Common myeloid progenitor, CD34-positive (primary cell): ENCODE measurements around the gene B4GALT6.

Source experiments
- CTCF ChIA-PET: fragments of 350-600 bp; sonication (Branson Sonifier 250); formaldehyde crosslinking; loops from one replicate; lab custom pipeline; 2021; ENCODE audit warnings: antibody characterized with exemption; lab: Charles Lee
- POLR2A ChIA-PET: fragments of 350-600 bp; sonication (Branson Sonifier 250); formaldehyde crosslinking; loops from one replicate; lab custom pipeline; 2021; ENCODE audit warnings: antibody characterized with exemption; lab: Charles Lee
- DNase-seq, 3 donors: peaks; one replicate each; pipeline versions ENCODE4 v3.0.0 to v3.0.0-alpha.2; 2013
- H3K27ac ChIP-seq, 2 experiments: 1 replicate in 1 of 2; 2 replicates in 1 of 2; pipeline ENCODE4 v1.7.0; 2013; ENCODE audit warnings: inconsistent platforms in 2 of 2, low read length in 2 of 2, mild to moderate bottlenecking in 2 of 2, low read depth in 1 of 2, moderate library complexity in 1 of 2; ENCODE audit not compliant: severe bottlenecking in 2 of 2, insufficient read depth in 1 of 2, poor library complexity in 1 of 2
- H3K27me3 ChIP-seq, 5 experiments: replicated peaks in 2 of 5; 1 replicate in 3 of 5; 2 replicates in 2 of 5; pipeline versions ENCODE4 v1.6.1 to v1.7.0; 2013; ENCODE audit warnings: low read length in 4 of 5, mild to moderate bottlenecking in 2 of 5, moderate library complexity in 2 of 5, inconsistent platforms in 1 of 5; ENCODE audit not compliant: insufficient read depth in 5 of 5, control insufficient read depth in 4 of 5
- H3K36me3 ChIP-seq, 4 experiments: 1 replicate in 2 of 4; 2 replicates in 2 of 4; pipeline versions ENCODE4 v1.6.1 to v1.7.0; 2013; ENCODE audit warnings: low read length in 3 of 4, control low read depth in 1 of 4, mild to moderate bottlenecking in 1 of 4; ENCODE audit not compliant: control insufficient read depth in 4 of 4, insufficient read depth in 4 of 4
- H3K4me1 ChIP-seq, 4 experiments: 1 replicate in 3 of 4; 2 replicates in 1 of 4; pipeline versions ENCODE4 v1.6.1 to v1.7.1; 2013; ENCODE audit warnings: low read length in 3 of 4, mild to moderate bottlenecking in 3 of 4, control low read depth in 1 of 4, inconsistent platforms in 1 of 4, moderate library complexity in 1 of 4; ENCODE audit not compliant: control insufficient read depth in 4 of 4, insufficient read depth in 4 of 4; ENCODE audit errors: control extremely low read depth in 1 of 4
- H3K4me3 ChIP-seq, 7 experiments: 1 replicate in 4 of 7; 2 replicates in 3 of 7; pipeline versions ENCODE4 v1.5.1 to v1.7.0; 2013; ENCODE audit warnings: mild to moderate bottlenecking in 7 of 7, low read length in 6 of 7, moderate library complexity in 6 of 7, inconsistent platforms in 2 of 7, low read depth in 2 of 7, control low read depth in 1 of 7; ENCODE audit not compliant: insufficient read depth in 4 of 7, control insufficient read depth in 1 of 7; ENCODE audit errors: extremely low read depth in 1 of 7
- H3K9me3 ChIP-seq, 5 experiments: 1 replicate in 4 of 5; 2 replicates in 1 of 5; pipeline versions ENCODE4 v1.6.1 to v1.7.1; 2013; ENCODE audit warnings: low read length in 4 of 5, mild to moderate bottlenecking in 2 of 5, inconsistent platforms in 1 of 5, low read depth in 1 of 5, moderate library complexity in 1 of 5; ENCODE audit not compliant: control insufficient read depth in 4 of 5, insufficient read depth in 2 of 5; ENCODE audit errors: control extremely low read depth in 1 of 5
- WGBS: methylation state at CpG from one replicate; pipeline ENCODE4 v1.1.5; 2013; ENCODE audit not compliant: insufficient coverage; 5-methylcytosine and 5-hydroxymethylcytosine counted together

The B4GALT6 gene

DNA sequence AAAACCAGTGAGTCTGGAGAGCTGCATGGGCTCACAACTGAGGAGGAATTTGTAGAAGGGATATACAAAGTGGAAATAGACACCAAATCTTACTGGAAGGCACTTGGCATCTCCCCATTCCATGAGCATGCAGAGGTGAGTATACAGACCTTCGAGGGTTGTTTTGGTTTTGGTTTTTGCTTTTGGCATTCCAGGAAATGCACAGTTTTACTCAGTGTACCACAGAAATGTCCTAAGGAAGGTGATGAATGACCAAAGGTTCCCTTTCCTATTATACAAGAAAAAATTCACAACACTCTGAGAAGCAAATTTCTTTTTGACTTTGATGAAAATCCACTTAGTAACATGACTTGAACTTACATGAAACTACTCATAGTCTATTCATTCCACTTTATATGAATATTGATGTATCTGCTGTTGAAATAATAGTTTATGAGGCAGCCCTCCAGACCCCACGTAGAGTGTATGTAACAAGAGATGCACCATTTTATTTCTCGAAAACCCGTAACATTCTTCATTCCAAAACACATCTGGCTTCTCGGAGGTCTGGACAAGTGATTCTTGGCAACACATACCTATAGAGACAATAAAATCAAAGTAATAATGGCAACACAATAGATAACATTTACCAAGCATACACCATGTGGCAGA is 89.1 kb downstream of the B4GALT6 start:
- no peak overlapping the region for H3K4me3 ChIP-seq
- 90% methylated on average over 3 of the region's 5 CpGs for WGBS
- H3K4me1 ChIP-seq, result peaks cover 0 to 4% (median 2%) of the 10 kb centered on the region in 4 experiments
- DNase-seq, result no peak
- no peak overlapping the region for H3K27ac ChIP-seq
- H3K36me3 ChIP-seq, result no peaks in the 10 kb centered on the region
- no peaks in the 10 kb centered on the region for H3K27me3 ChIP-seq
- no peaks in the 10 kb centered on the region for H3K9me3 ChIP-seq
- CTCF ChIA-PET, result interaction anchor here (1.2 kb wide), 1 partner anchor 11 kb away, joined by 4 read pairs; no protein-coding TSS in a partner anchor
- POLR2A ChIA-PET, result no interaction called here

DNA sequence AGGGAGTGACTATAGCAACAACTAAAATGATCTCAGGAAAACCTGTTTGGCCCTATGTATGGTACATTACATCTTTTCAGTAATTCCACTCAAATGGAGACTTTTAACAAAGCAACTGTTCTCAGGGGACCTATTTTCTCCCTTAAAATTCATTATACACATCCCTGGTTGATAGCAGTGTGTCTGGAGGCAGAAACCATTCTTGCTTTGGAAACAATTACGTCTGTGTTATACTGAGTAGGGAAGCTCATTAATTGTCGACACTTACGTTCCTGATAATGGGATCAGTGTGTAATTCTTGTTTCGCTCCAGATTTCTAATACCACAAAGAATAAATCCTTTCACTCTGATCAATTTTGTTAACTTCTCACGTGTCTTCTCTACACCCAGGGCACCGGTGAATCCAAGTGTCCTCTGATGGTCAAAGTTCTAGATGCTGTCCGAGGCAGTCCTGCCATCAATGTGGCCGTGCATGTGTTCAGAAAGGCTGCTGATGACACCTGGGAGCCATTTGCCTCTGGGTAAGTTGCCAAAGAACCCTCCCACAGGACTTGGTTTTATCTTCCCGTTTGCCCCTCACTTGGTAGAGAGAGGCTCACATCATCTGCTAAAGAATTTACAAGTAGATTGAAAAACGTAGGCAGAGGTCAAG is 91.7 kb downstream of the B4GALT6 start:
- ChIA-PET POLR2A (interaction anchor here (0.6 kb wide), 2 partner anchors 30 to 33 kb away, joined by 3 read pairs; no protein-coding TSS in a partner anchor), CTCF (interaction anchor here (1.6 to 2.1 kb wide), 2 partner anchors 19 to 130 kb away, joined by 5 to 7 read pairs; no protein-coding TSS in a partner anchor)
- no peak overlapping the region for H3K27ac ChIP-seq
- 92% methylated on average over 9 of the region's 10 CpGs for WGBS
- H3K9me3 ChIP-seq, result no peaks in the 10 kb centered on the region
- H3K4me3 ChIP-seq, result no peak overlapping the region
- H3K4me1 ChIP-seq, result peaks cover 0 to 4% (median 2%) of the 10 kb centered on the region in 4 experiments
- H3K36me3 ChIP-seq, result no peaks in the 10 kb centered on the region
- H3K27me3 ChIP-seq, result no peaks in the 10 kb centered on the region
- DNase-seq, result no peak

DNA sequence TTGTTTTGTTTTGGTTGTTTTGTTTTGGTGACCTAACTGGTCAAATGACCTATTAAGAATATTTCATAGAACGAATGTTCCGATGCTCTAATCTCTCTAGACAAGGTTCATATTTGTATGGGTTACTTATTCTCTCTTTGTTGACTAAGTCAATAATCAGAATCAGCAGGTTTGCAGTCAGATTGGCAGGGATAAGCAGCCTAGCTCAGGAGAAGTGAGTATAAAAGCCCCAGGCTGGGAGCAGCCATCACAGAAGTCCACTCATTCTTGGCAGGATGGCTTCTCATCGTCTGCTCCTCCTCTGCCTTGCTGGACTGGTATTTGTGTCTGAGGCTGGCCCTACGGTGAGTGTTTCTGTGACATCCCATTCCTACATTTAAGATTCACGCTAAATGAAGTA is 92.8 kb downstream of the B4GALT6 start, which contains the start of gene TTR:
Gene TTR, plus strand, starts transcription at position 250 of the 400 bp plus-strand sequence. Its CDS starts 26 bp downstream, at position 276.
- ChIA-PET CTCF (interaction anchor here (1.6 kb wide), 1 partner anchor 131 kb away, joined by 5 read pairs; no protein-coding TSS in a partner anchor), POLR2A (interaction anchor here (0.6 kb wide), 1 partner anchor 29 kb away, joined by 3 read pairs; no protein-coding TSS in a partner anchor)
- Histone ChIP-seq H3K4me3 (no peak within 1 kb of the TSS), H3K4me1 (peaks cover 0 to 4% (median 2%) of the 10 kb centered on the region in 4 experiments), H3K36me3 (no peaks in the 10 kb centered on the region), H3K9me3 (no peaks in the 10 kb centered on the region), H3K27ac (no peak within 1 kb of the TSS), H3K27me3 (no peaks in the 10 kb centered on the region)
- 90% methylated on average over 2 of the region's 5 CpGs for WGBS
- no peak for DNase-seq

DNA sequence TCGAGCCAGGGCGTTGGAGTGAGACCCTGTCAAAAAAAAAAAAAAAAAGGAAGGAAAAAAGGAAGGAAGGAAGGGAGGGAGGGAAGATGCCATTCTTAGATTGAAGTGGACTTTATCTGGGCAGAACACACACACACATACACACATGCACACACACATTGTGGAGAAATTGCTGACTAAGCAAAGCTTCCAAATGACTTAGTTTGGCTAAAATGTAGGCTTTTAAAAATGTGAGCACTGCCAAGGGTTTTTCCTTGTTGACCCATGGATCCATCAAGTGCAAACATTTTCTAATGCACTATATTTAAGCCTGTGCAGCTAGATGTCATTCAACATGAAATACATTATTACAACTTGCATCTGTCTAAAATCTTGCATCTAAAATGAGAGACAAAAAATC is 93.3 kb downstream of the B4GALT6 start:
- POLR2A ChIA-PET, result interaction anchor here (0.7 kb wide), 1 partner anchor 91 kb away, joined by 5 read pairs; no protein-coding TSS in a partner anchor
- Histone ChIP-seq H3K9me3 (no peaks in the 10 kb centered on the region), H3K36me3 (no peaks in the 10 kb centered on the region), H3K4me3 (no peak overlapping the region), H3K4me1 (peaks cover 0 to 6% (median 2%) of the 10 kb centered on the region in 4 experiments), H3K27me3 (no peaks in the 10 kb centered on the region), H3K27ac (no peak overlapping the region)
- WGBS, result no CpG with 5 or more reads among the region's 2 CpGs
- CTCF ChIA-PET, result interaction anchor here (0.8 to 1.6 kb wide), 2 partner anchors 115 to 131 kb away, joined by 3 to 5 read pairs; no protein-coding TSS in a partner anchor
- peak; percentile 19 to 33 (median 20) for DNase-seq

DNA sequence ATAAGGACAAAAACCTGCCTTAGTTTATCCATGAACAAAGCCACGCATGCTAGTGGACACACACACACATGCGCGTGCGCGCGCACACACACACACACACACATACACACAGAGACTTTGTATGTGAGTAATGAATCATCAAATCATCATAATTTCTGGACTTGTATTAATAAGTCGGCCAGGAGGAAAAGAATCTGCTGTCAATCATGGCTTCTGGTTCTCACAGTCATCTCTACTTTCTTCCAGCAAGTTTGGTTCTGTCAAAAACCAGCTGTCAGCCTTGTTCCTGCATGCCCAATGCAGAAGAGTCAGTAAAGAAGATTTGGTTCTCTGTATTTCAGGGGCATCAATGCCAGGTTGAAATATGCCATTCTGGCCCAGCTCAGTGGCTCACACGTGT is 93.8 kb downstream of the B4GALT6 start:
- H3K4me1 ChIP-seq, result peaks cover 0 to 10% (median 6%) of the 10 kb centered on the region in 4 experiments
- peak in 1 of 3 donors; percentile 34 for DNase-seq
- POLR2A ChIA-PET, result interaction anchor here (0.7 kb wide), 1 partner anchor 91 kb away, joined by 5 read pairs; no protein-coding TSS in a partner anchor
- no peaks in the 10 kb centered on the region for H3K9me3 ChIP-seq
- no peak overlapping the region for H3K4me3 ChIP-seq
- 63% methylated on average over 1 of the region's 8 CpGs for WGBS
- H3K27ac ChIP-seq, result no peak overlapping the region
- CTCF ChIA-PET, result interaction anchor here (0.8 kb wide), 1 partner anchor 115 kb away, joined by 3 read pairs; no protein-coding TSS in a partner anchor
- H3K27me3 ChIP-seq, result no peaks in the 10 kb centered on the region
- H3K36me3 ChIP-seq, result no peaks in the 10 kb centered on the region

DNA sequence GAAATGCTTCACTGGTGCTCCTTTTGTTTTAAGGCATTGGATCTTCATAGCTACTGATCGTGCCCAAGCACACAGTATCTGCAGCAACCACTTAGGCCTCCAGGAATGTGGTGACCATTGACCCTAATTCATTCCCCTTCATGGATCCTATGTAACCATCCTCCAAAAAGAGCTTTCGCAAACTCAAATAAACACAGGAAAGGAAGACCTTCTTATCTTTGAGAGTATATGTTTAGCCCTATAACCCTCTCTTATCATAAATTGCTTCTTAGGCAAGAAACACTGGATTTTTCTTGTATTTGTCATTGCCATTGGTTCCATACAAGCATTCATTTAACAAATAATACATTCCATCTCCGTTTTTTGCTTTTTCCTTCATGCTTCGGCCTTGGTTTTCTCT is 96.9 kb downstream of the B4GALT6 start:
- DNase-seq, result no peak
- WGBS, result 100% methylated on average over 3 of the region's 4 CpGs

More for the DNA sequence above, 96.9 kb downstream of the B4GALT6 start:
- ChIA-PET POLR2A (no interaction called here), CTCF (interaction anchor here (1.0 to 1.1 kb wide), 3 partner anchors 21 to 34 kb away, joined by 3 to 6 read pairs (median 3); no protein-coding TSS in a partner anchor)
- Histone ChIP-seq H3K9me3 (no peaks in the 10 kb centered on the region), H3K27me3 (no peaks in the 10 kb centered on the region), H3K4me1 (peaks cover 4 to 34% (median 14%) of the 10 kb centered on the region in 4 experiments), H3K4me3 (no peak overlapping the region), H3K27ac (no peak overlapping the region), H3K36me3 (no peaks in the 10 kb centered on the region)
